ENCODE measurements around the gene CD38.
A peak's percentile ranks its signal among the peaks of the same experiment; 100 is the strongest.

DNA sequence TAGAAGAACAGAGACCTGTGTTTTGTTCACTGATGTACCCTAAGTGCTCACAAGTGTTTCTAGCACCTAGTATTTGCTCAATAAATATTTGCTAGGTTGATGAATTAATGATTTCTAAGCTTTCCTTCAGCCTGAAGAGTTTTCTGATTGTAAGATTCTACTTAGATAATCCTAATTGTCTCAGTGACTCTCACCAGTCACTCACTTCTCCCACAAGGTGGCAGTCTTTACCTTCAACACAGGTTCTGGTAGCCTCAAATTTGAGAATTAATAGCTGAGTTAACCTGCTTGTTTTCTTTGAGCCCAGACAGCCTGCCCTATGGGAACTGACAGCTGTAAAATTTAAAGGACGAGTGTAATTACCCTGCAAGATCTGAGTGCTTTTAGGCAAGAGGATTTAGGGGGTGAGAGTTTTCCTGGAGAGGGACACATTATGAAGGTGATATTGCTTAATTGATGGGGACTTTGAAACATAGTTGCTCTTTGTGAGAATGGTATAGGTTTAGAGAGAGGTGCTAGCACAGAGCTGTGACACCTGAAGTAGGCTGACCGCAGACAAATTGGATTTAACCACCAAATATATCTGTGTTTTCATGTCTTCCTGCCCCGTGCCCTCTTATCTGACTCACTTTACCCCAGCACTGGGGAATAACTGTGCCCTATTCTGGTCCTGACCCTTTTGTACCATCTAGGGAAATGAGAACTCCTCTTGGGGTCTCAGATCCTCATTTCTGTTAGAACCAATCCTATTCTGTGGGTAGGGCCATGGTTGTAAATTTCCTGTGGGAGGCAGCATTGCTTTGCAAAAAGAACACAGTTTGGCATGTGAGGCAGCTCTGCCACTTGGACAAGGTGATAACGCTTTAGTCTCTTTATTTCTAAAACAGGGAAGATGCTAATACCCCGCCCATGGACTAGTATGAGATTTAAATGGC is 27.7 kb downstream of the CD38 start:
- TF ChIP-seq, protein P1, sequence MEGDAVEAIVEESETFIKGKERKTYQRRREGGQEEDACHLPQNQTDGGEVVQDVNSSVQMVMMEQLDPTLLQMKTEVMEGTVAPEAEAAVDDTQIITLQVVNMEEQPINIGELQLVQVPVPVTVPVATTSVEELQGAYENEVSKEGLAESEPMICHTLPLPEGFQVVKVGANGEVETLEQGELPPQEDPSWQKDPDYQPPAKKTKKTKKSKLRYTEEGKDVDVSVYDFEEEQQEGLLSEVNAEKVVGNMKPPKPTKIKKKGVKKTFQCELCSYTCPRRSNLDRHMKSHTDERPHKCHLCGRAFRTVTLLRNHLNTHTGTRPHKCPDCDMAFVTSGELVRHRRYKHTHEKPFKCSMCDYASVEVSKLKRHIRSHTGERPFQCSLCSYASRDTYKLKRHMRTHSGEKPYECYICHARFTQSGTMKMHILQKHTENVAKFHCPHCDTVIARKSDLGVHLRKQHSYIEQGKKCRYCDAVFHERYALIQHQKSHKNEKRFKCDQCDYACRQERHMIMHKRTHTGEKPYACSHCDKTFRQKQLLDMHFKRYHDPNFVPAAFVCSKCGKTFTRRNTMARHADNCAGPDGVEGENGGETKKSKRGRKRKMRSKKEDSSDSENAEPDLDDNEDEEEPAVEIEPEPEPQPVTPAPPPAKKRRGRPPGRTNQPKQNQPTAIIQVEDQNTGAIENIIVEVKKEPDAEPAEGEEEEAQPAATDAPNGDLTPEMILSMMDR (IDR thresholded peaks at IDR 0.05), result peak; percentile 41 to 68 (median 44)
- TF ChIP-seq POLR2A (IDR thresholded peaks at IDR 0.05), result no peak
